ENCODE data around the gene SNTN.

SNTN gene

DNA sequence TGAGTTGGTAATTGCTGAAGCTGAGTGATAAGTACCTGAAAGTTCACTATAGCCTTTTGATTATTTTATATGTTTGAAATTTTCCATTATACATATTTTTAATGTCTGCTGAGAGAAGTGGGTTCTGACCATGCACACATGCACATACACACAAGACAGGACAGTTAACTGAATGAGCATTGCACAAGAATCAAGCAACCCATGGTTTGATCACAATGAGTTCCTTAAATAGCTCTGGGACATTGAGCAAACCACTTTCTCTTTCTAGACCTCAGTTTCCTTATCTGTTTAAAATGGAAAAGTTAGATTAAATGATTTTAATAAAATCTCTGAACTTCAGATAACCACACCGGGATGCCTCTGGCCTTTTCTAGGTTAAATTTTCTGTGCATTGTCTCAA is 26.7 kb downstream of the SNTN start:
- no peak for DNase-seq

DNA sequence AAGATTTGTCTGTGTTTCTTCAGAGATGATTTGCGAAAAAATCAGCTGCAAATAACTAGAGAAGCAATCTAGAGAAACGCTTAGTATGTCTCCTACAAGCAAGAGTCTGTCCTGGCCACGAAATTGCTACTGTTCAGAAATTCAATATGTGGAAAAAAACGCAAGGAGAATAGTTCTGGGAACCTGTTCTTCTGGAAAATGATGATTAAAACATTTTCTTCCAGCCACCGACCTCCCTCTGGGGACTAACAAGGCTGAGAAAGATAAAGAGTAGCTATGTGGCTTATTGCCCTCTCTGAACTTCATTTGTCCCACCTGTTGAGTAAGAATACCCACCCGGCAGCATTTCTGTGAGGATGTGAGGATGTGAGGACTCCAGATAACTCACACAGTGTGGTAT is 31.6 kb downstream of the SNTN start:
- no peak for DNase-seq

DNA sequence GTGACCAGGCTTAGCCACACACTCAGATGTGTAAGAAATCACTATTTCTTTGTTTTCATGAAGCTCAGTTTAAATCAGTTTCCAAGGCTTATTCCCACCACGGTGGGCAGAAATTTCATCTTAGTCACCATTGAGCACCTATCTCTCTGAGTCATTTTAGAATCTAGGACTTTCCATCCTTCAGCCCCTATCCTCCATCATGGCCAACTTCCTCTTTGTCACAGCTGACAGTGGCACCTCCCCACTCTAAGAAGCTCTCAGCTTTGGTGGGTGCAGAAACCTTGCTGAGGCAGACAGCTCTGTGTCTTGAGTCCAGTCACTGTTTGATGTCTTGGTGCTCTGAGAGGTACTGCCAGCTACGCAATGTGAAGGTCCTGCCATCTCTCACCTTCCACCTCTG is 32.9 kb downstream of the SNTN start:
- DNase-seq = no peak

DNA sequence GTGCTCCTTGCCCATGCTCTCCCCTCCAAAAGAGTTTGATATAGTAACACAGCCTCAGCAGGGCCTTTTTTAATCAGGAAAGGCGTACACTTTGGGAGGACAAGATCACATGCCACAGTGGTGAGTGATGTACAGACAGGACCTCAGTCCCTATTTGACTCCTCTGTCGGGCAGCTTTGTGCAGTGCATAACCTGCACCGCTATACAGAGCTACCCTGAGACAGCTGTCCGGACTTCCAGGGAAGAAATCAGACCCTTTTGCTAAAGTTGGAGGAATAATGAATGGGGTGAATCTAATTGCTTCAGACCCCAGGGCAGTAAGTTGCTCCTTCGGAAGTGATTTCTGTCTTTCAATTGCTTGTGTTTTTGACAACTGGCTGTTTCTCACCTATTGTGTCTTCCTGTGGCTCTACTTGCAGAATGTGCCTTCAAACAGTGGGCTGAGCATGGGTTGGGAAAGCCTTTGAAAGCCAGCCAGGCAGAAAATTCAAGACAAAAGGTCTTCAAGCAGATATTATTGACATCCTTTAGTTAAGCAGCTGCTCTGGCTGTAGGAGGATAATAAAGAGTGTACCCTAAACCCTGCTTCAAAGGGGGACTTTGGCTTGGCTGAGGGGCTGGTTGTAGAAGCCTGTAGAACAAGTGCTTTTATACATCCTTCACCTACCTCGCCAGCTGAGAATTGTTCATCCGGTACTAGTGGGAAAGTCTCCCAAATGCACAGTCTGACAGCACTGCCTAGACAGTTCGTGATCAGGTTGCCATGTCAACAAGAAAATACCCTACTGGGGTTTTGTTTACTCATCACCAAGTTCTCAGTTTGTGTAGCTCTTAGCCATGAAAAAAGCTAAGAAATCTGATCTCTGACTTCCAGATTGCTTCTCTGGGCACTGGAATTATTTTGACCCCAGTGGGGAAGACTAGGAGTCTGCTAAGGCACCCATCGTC is 35.1 kb downstream of the SNTN start:
- no peak for DNase-seq

DNA sequence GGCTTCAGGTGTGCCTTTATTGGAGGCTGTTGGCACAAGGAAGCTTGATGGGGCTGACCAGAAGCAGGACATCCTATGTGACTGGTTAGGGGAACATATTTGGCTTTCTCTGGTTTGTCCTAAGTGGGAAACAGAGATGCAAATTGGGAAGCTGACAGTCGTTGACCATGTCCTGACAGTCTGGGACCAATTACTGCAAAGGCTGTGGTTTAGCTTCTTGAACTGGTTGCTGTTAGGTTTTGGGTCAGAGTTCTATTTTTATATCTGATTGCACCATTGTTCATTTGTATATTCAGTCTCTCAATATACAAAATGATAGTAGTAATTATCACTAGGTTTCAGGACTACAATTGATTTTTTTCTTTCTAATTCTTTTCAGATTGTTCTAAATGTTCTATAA is 36.8 kb downstream of the SNTN start:
- no peak for DNase-seq

DNA sequence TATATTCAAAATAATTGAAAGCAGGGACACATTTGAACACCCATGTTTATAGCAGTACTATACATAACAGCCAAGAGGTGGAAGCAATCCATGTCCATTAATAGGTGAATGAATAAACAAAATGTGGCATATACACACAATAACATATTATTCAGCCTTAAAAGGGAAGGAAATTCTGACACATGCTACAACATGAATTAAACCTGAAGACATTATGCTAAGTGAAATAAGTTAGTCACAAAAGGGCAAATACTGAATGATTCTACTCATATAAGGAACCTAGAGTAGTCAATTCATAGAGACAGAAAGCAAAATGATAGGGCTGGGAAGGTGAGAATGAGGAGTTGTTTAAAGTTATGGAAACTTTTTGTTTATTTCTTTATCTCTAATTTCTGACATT is 40.9 kb downstream of the SNTN start:
- no peak for DNase-seq

DNA sequence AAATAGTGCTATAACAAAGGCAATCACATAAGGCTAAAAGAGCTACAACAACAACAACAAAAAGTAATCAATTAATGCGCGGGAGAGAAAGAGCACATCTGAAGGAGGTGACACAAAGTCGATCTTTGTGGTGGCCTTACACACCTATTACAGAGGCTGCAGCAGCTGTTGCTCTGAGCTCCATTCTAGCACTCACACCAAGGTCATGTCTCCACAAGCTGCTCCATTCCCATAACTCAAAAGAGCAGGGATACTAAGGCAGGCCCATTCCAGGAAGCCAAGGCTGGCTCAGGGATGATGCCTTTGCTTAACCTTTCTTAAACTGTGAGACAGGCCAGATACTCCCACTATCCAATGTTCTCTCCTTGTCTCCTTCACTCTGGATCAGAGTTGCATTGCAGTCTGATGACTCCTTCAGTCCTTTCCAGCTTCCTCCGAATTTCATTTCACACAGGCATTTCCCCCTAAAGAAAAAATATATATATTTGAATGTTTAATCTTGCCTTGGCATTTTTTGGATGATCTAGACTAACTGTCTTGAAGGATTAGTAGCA is 52.7 kb downstream of the SNTN start:
- no peak for DNase-seq

DNA sequence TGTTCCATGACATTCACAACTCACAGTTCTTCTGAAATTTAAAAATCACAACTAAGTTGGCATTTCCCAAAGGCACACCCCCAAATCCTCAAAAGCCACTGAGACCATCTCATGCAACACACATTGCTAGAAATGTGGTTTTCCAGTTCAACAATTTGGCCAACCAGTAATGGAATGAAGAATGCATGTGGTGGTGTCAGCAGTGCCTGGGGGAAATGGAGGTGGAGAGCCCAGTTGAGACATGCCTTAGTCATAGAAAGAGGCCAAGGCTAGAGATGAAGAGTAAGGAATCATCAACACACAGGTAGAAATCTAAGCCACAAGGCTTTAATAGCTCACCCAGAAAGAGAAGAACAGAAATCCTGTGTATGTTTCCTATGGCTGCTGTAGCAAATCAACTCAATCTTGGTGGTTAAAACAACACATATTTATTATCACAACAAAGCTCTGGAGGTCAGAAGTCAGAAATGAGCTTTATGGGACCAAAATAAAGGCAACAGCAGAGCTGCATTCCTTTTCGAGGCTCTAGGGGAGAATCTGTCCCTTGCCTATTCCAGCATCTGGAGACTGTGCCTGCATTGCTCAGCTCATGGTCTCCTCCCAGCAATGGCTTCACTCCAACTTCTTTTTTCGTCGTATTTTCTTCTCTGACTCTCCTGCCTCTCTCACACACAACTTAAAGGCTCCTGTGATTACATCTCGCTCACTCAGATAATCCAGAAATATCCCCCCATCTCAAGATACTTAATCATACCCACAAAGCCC is 54.0 kb downstream of the SNTN start:
- DNase-seq = no peak

DNA sequence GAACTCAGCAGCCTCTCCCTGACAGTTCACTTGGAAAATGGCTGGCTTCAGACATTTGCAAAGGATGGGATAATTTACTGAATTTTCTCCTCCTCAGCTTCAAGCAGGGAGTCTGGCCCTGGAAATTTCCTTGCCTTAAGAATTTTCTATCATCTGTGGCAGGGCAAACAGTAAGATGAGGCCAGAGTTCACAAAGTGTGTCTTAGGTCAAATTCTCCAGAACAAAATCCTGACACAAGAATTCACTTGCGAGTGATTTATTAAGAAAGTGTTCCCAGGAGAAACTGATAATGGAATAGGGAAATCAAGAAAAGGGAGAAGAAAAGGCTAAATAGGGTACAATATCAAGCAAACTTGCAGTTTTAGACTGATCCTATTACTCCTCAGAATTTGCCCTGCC is 55.3 kb downstream of the SNTN start:
- no peak for DNase-seq

DNA sequence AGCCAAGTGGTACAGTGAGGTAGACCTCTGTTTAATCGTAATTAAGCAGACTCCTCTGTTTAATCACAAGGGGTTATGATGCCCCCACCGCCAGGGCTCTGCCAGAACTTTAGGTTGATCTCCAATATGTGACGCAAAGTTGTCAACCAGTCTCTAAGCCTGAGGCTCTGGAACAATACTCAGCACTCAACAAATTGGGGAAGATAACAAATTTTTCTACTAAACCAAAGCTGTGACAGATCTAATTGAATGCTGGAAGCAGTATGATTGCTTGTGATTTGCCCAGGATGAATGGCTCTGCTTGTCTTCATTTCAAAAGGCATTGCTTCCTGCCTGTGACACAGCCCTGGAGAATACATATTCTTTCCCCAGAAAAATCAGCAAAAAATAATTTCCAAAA is 57.1 kb downstream of the SNTN start:
- DNase-seq = no peak
